Stimulated activated CD8-positive, alpha-beta memory T cell treated with anti-CD3 and anti-CD28 coated beads, Interleukin-7, amount 100 ng/mL, for 48 hours (primary cell): Measurements from ENCODE around the gene DOCK8.

Experiments
- DNase-seq, 2 donors: peaks; one replicate each; pipeline ENCODE4 v3.0.0-alpha.2; 2020; ENCODE audit warnings: low read depth in 1 of 2; ENCODE audit errors: extremely low read depth in 1 of 2

DOCK8 gene

GRCh38 chr9:265209-265870 is 50.7 kb downstream of the DOCK8 start:
- no peak for DNase-seq

DNA sequence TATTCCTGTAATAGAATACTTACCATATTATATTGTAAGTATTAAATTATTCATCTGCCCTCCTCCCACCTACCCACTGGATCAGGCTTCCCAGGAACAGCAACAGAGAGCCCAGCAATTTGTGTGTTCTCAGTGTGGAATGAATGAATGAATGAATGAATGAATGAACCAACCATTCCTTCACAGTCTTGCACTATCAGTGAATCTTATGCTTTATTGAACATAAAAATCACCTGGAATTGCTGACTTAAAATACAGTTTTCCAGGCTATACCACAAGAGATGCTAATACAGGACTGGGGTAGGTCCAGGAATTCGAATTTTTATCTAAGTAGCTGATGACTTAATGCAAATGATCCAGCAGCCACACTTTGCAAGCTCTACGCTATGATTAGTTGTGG is 51.6 kb downstream of the DOCK8 start:
- no peak for DNase-seq

GRCh38 chr9:268616-269015 is 54.0 kb downstream of the DOCK8 start:
- DNase-seq = no peak

DNA sequence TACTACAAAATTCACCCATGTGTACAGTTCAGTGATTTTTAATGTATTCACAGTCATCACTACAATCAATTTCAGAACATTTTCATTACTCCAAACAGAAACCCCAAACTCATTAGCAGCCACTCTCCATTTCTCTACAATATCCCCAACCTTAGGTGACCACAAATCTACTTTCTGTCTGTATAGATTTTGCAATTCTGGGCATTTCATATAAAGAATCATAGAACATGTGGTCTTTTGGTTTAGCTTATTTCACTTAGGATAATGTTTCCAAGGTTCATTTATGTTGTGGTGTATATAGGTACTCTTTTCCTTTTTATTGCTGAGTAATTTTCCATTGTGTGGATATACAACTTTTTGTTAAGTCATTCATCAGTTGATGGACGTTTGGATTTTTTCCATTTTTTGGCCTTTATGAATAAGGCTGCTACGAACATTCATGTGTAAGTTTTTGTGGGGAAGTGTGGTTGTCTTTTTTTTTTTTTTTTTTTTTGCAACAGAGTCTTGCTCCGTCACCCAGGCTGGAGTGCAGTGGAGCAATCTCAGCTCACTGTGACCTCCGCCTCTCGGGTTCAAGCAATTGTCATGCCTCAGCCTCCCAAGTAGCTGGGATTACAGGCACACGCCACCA is 54.5 kb downstream of the DOCK8 start:
- DNase-seq = no peak

GRCh38 chr9:270657-271237 is 56.1 kb downstream of the DOCK8 start:
- DNase-seq = no peak

GRCh38 chr9:272251-273213 is 57.9 kb downstream of the DOCK8 start:
- DNase-seq = peak; percentile 23 to 64

DNA sequence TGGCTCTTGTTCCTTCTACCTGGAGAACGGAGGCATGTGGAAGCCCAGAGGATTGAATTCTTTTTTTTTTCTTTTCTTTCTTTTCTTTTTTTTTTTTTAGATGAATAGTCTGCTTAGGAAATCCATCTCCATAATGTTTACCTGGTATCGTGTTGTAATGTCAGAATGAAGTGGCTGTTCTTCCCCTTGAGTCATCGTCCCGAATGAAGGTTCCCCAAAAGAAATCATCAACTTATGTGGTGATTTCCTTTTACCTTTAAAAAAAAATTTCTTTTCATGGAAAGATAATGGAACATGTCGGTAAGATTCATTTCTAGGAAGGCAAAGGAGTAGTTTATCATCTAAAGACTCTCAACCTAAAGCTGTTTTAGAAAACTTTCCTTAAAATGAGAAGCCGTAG is 59.7 kb downstream of the DOCK8 start:
- no peak for DNase-seq

GRCh38 chr9:277601-278295 is 63.1 kb downstream of the DOCK8 start:
- DNase-seq = no peak

- peak in 1 of 2 donors; percentile 54 for DNase-seq
These were observed 64.0 kb downstream of the DOCK8 start for GRCh38 chr9:278651-279050.

DNA sequence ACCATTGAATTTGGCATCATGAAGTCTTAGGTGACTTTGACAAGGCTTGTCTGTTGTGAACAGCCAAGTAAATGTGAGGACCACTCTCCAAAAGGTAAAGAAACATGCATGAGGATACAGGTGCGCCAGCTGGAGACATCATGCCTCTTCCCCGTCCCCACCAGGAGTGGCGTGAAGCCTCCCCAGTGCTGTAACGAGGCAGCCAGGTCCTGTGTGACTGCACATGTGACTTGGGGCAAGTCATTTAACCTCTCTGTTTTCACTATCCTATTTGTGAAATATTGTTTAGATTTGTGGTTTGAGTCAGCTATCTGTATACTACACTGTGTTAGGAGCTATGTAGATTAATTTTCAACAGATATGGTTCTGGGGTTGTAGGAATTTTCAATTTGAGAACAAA is 65.0 kb downstream of the DOCK8 start:
- no peak for DNase-seq

DNA sequence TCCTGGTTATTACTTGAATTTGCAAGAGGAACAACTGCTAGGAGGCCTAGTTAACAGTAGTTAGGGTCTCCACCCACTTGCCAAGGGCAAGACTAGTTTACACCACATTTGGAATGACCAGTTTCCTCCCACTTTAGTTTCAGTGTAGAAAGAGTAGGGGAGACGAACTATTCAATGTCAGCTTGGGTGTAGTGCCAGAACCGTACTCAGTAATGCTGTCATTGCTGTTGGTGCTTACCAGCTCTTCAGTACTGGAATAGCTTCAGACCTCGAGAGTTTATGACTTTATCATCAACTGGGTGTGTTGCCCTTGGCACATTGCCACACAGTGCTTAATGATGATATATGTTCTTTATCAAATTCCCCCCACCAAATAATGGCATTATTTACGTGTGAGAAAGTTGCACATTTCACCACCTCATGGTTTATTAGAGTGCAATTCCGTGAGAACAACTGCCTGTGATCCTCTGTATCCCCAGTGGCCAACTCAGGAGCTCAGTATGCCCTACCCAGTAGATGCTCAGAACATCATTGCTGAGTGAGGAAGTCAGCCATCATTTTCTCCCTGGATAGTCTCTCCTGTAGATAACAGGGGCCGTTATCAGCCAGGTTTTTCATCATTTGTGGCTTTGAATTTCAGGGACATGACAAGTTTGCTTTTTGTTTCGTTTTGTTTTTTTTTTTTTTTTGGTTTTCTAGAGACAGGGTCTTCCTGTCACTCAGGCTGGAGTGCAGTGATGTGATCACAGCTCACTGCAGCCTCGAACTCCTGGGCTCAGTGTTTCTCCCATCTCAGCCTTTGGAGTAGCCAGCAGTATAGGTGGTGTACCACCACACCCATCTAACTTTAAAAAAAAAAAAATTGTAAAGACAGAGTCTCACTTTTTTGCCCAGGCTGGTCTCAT is 67.3 kb downstream of the DOCK8 start:
- no peak for DNase-seq

- DNase-seq = no peak
These were observed 71.5 kb downstream of the DOCK8 start for GRCh38 chr9:286071-286740.

DNA sequence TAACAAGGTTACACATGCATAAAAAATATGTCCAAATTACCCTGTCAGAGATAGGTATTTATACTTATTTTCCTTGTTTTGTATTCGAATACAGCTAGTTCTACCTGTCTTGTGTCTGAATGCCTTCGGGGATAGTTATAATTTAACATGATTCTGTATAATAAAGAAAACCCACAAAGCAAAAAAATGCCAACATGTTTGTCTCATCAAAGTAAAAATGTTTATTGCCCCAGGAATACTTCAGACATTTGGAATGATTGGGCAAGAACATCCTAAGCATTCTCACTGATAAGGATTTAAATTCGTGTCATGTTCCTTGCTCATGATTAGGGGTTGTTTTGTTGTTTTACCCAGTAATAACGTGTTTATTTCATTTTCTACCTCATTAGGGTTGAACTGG is 74.5 kb downstream of the DOCK8 start:
- no peak for DNase-seq

- DNase-seq = no peak
These were observed 78.2 kb downstream of the DOCK8 start for GRCh38 chr9:292915-293314.

GRCh38 chr9:295576-295975 is 80.9 kb downstream of the DOCK8 start:
- DNase-seq = no peak

DNA sequence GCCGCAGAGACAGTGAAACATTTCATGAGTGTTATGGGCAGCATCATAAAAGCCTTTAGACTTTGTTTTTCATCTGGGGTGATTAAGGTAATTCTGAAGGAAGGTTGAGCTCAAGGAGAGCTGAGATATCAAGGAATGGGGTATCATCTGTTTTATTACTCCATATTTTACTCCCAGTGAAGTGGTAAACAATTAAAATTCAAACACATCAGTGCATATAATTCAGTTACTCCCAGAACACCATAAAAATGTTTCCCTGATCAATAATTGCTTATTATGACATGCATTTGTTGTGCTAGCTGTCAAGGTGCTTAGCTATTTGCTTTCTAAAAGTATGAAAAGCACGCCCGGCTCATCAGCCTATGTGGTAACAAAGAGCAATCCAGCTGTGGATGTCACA is 81.7 kb downstream of the DOCK8 start:
- no peak for DNase-seq

GRCh38 chr9:297104-297972 is 82.7 kb downstream of the DOCK8 start:
- no peak for DNase-seq

- no peak for DNase-seq
These were observed 88.8 kb downstream of the DOCK8 start for GRCh38 chr9:303502-303901.
